GM12801 (cell line): ENCODE data around the gene BCOR.

Source experiments
- TF ChIP-seq, protein P1 (sequence below): IDR thresholded peaks from one replicate; pipeline ENCODE4 v1.5.1; 2011; ENCODE audit warnings: control low read depth; ENCODE audit not compliant: insufficient read length; ENCODE audit errors: extremely low read depth

BCOR gene

DNA sequence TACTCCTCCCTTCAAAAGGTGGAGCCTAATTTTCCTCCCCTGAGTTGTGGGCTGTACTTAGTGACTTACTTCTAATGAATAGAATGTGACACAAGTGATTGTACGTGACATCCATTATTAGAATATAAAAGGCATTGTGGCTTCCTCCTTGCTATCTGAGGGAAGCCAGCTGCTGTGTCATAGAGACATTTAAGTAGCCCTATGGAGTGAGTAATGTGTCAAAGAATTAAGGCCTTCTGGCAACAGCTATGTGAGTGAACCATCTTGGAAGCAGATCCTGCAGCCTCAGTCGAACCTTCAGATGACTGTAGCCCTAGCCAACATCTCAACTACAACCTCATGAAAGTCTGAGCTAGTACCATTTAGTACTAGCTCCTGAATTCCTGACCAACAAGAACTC, 76.1 kb downstream of the BCOR start:
- TF ChIP-seq, protein P1, sequence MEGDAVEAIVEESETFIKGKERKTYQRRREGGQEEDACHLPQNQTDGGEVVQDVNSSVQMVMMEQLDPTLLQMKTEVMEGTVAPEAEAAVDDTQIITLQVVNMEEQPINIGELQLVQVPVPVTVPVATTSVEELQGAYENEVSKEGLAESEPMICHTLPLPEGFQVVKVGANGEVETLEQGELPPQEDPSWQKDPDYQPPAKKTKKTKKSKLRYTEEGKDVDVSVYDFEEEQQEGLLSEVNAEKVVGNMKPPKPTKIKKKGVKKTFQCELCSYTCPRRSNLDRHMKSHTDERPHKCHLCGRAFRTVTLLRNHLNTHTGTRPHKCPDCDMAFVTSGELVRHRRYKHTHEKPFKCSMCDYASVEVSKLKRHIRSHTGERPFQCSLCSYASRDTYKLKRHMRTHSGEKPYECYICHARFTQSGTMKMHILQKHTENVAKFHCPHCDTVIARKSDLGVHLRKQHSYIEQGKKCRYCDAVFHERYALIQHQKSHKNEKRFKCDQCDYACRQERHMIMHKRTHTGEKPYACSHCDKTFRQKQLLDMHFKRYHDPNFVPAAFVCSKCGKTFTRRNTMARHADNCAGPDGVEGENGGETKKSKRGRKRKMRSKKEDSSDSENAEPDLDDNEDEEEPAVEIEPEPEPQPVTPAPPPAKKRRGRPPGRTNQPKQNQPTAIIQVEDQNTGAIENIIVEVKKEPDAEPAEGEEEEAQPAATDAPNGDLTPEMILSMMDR = no peak

DNA sequence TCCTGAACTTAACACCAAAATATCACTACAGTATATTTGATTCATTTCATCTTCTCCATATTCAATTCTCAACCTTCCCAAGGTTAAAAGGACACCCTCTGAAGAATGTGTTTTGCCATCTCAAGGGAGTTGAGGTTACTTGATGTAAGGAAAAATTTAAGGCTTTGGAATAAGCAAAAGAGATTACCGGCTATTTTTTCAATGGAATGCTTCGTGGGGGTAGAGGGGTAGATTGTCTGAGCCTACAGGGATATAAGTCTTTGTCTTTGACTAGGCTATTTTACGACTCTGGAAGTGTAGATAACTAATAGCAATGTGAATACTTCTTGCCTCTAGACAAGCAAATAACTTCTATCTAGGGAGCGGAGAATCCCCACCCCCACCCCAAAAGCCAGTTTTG, 78.2 kb downstream of the BCOR start:
- TF ChIP-seq, protein P1 = no peak

DNA sequence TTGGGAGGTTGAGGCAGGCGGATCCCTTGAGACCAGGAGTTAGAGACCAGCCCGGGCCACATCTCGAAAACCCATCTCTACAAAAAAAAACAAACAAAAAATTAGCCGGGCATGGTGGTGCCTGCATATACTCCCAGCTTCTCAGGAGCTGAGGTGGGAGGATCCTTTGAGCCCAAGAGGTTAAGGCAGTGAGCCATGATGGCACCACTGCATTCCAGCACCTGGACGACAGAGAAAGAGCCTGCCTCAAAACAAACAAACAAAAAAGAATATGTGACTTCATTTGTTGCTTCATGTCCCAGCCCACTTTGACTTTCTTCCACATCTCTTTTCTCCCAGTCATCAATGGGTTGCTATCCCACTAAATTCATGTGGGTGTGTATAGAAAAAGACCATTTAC, 79.7 kb downstream of the BCOR start:
- TF ChIP-seq, protein P1 = no peak

DNA sequence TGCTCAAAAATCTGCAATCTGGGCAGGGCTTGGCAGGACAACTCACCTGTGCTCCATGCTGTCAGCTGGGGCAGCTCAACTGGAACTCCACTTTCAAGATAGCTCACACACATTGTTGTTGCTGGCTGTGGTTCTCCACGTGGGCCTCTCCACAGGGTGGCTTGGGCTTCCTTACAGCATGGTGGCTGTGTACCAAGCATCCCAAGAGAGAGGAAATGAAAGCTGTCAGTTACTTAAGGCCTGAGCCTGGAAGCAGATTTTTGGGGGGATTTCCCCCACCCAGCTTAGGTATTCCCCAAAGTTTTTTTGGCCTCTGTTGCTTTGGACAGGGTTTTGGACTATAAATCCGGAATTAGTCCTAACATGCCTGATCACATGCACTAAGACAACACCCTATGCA, 81.0 kb downstream of the BCOR start:
- TF ChIP-seq, protein P1 = no peak

DNA sequence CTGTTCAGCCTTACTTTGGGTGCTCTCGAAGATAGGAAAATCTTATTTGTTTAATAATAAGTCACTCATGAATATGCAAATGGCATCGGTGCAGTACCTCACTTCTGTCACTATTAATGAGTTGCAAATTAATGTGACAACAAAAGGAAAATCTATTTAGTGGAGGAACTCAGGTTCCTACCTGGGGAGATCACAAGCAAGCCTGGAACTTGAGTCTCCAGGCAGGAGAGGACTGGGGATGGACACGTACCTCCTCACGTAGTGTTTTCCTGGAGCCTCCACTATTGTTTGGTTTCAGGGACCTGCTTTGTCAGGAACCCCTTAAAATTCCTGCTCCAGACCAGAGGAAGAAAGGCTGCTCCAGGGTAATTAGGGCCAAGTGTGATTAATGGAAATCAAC, 82.1 kb downstream of the BCOR start:
- TF ChIP-seq, protein P1 = no peak

DNA sequence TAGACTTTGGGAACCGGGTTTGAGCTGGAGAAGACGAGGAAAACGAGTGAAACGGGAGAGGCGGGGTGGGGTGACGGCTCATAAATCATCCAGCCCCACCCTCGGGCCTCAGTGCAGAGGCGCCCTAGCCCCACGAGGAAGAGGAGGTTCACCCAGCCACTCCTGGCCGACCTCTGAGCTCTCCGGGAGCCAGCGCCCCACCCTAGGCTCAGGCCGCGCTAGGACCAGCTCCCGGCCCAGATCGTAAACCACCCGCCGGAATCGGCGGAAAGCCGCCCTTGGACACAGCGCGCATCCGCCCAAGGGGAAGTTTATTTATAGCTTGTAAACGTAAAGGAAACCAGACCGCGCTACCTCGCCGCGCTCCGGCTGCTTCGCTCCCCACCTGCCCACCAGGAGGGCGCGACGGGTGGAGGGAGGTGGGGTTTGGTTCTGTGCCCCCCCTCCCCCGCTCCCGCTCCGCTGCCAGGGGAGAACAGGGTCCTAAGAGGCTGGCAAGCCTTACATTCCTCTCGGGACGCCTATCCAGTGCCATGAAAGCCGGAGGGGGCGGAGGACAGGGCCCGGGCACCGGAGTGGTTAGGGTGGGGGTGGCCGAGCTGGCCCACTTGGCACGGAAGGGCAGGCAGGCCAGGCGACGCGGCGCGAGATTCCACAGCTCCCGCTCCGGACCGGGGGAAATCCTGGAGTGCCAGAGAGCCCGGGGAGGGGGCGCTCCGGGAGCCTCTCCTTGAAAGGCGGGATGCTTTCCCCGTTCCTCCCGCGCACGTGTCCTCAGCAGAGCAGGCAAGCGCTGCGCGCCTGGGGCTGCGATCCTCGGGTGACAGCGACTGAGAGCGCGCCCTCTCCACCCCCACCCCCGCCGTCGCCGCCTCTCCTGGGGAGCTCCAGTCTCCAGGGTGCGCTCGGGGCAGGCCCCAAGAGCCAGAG, 84.2 kb downstream of the BCOR start:
- TF ChIP-seq, protein P1 = no peak

DNA sequence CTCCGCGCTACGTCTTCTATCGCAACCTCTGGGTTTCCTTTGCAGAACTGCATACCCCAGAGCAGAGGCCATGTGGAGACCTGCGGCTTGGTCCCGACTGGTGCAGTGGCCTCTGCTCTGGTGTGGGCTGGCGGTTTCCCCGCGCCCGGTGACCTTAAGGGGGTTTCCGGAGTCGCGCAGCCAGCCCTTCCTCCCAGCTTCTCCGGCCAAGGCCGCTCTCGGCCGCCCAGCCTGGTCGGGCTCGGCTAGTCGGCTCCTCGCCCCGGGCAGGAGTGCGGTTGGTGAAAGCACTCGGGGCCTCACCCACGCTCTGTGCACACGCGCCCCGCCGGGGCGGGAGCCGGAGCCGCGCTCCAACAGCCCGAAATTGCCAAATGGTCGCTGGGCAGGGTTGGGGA, 84.9 kb downstream of the BCOR start:
- TF ChIP-seq, protein P1 = no peak
